ENCODE data around the gene ACADS. TPM values are rescaled to one million over a fixed set of nuclear protein-coding genes. Genes with fewer than 3 reads are reported as not detected.

ACADS gene
- polyA plus RNA-seq, 4 donors, result 16.5 to 28.6 (median 18.9) TPM

- DNase-seq (ENCODE audit: low read depth in 4 of 4, low spot score in 3 of 4), result no peak
These were observed 25.2 kb downstream of the ACADS start for GRCh38 chr12:120750806-120751205.

GRCh38 chr12:120751389-120751788, 25.8 kb downstream of the ACADS start:
- DNase-seq (ENCODE audit: low read depth in 4 of 4, low spot score in 3 of 4), result no peak

DNA sequence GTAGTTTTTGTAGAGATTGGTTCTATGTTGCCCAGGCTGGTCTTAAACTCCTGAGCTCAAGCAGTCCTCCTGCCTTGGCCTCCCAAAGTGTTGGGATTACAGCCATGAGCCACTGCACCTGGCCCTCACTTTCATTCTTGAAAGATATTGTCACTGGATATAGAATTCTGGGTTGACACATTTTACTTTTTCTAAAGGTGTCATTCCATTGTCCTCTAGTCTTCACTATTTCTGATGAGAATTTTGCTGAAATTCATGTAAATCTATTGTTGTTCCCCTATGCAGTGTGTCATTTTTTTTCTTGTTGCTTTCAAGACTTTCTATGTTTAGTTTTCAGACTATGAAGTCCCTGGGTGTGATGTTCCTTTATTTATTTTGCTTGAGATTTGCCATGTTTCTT, 29.2 kb downstream of the ACADS start:
- DNase-seq (ENCODE audit: low read depth in 4 of 4, low spot score in 3 of 4), result no peak

GRCh38 chr12:120755269-120755668, 29.6 kb downstream of the ACADS start:
- DNase-seq (ENCODE audit: low read depth in 4 of 4, low spot score in 3 of 4), result no peak

DNA sequence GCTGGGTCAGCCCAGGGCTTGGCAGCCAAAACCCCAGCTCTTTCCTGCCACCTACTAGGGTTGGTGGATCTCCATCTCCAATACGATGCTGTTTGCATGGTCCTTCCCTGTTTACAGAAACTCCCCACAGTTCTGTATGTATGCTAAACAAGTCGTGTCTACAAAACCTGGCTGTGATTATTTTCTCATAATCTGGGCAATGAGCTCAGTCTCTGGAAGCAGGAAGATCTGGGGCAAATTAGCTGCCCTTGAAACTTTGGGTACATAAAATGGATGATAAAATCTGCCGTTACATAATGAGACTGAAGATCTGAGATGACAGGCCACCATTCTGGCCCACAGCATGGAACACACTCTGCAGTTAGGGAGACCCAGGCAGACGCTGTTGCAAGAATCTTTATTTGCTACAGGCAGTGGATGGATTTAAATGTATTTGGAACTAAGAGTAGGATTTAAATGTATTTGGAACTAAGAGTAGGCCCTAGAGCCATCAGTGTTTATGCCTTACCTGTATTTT, 31.7 kb downstream of the ACADS start:
- DNase-seq (ENCODE audit: low read depth in 4 of 4, low spot score in 3 of 4), result no peak

GRCh38 chr12:120757949-120758348, 32.3 kb downstream of the ACADS start:
- no peak for DNase-seq (ENCODE audit: low read depth in 4 of 4, low spot score in 3 of 4)

GRCh38 chr12:120758798-120759590, 33.4 kb downstream of the ACADS start:
- DNase-seq (ENCODE audit: low read depth in 4 of 4, low spot score in 3 of 4), result no peak

DNA sequence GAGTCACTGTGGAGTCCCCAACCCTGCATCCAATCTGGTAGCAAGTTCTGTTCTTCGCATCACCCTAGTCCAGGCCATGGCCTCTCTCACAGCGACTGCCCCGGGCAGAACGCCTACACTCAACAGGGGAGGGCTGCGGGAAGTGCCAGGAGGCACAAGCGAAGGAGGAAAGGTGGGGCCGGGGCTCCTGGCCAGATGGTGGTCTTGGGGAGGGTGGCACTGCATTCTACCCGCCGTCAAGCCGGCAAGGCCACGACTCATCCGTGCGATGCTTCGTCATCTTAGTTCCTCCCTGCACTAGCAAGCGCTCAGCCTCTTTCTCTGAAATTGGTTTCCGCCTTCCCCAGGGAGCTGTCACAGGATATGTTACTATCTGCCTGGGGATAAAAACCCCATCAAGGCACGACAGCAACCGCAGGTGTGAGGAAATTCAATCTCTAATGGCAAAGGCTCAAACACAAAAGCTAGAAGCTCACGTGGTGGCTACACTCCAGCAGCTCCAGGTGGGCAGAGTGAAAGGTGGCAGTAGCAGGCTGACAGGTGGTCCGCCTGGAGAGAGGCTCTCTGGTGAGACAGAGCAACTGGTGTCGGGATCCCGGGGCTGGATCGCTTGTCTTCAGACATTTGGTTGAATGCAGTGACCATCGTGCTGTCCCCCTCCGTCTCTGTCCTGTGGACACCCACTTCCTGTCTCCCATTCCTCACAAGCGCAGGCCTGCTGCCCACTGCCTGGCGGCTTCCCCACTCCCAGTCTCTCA, 34.1 kb downstream of the ACADS start:
- no peak for DNase-seq (ENCODE audit: low read depth in 4 of 4, low spot score in 3 of 4)

GRCh38 chr12:120760349-120761254, 35.0 kb downstream of the ACADS start:
- no peak for DNase-seq (ENCODE audit: low read depth in 4 of 4, low spot score in 3 of 4)

GRCh38 chr12:120761519-120761934, 35.9 kb downstream of the ACADS start:
- DNase-seq (ENCODE audit: low read depth in 4 of 4, low spot score in 3 of 4), result peak; percentile 47 to 73 (median 62)

- no peak for DNase-seq (ENCODE audit: low read depth in 4 of 4, low spot score in 3 of 4)
These were observed 36.5 kb downstream of the ACADS start for GRCh38 chr12:120762086-120762485.

GRCh38 chr12:120763250-120763649, 37.6 kb downstream of the ACADS start:
- no peak for DNase-seq (ENCODE audit: low read depth in 4 of 4, low spot score in 3 of 4)

GRCh38 chr12:120764816-120765215, 39.2 kb downstream of the ACADS start:
- DNase-seq (ENCODE audit: low read depth in 4 of 4, low spot score in 3 of 4), result no peak

DNA sequence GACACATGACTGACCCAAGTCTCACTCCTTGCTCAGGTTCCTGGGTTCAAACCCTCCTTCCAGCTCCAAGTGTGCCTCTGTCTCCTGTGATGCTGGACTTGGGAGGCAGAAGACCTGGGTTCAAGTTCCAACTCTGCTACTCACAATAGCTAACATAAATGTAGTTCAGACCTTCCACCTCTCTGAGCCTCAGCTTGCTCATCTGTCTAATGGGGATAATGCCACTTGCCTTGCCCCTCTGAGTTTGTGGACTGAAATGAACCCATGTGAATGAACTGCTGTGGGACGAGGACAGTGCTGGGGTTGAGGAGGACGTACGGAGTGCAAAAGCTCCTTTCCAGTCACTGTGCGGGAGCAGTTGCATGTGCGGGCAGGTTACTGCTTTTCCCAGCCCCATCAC, 40.9 kb downstream of the ACADS start:
- no peak for DNase-seq (ENCODE audit: low read depth in 4 of 4, low spot score in 3 of 4)

DNA sequence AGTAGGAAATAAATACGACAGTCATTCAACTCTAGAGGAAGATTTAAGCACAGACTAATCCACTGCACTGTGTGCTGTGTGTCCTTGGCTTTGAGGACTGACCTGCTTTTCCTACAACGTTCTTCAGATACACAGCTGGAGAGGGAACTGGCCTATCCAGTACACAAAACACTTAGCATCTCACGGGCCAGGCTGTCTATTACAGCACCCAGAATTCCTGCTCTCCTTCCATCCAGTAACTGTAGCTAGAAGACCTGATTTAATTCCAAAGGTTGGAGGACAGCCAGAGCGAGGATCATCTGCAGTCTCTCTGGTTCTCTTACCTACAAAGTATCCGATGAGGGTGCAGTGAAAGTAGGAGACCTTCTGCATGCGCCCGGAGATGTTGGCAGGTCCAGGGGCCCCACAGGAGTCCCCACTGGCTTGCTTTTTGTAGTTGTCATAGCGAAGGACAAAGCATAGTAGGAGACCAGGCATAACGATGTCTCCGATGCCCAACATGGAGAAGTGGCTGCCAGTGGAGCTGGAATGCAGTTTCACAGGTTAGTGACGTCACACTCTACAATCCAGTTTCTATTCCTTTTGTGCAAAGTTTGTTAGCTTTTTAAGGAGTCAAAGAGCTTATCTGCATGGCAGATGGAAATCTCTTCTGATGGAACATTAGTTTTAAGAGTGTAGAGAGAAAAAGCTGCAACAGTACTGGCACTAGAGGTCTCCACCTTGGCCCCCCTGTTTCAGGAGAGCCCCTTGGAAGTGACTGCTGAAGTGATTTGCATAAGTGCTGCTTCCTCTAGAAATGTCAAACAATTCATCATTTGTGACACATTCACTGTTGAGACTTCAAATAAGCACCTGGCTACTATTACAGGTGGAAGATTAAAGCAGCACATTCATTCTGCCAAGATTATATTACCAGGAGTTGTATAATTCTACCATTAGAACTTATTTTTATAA, 41.7 kb downstream of the ACADS start:
- DNase-seq (ENCODE audit: low read depth in 4 of 4, low spot score in 3 of 4), result no peak

DNA sequence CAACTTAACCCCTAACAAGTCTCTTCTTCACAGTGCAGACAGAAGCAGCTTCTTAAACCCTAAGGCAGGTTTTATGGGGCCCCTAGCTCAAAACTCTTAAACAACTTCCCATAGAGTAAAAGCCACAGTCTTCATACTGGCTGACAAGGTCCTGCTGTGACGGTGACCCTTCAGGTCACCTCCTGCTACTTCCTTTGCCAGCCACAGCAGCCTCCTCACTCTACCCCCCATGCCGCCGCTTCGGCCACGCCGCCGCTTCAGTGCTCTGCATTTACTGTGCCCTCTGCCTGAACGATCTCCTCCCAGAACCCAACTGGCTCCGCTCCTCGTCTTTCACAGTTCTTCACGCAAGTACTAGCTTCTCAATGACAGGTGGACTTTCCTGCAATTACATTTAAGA, 45.5 kb downstream of the ACADS start:
- DNase-seq (ENCODE audit: low read depth in 4 of 4, low spot score in 3 of 4), result no peak

DNA sequence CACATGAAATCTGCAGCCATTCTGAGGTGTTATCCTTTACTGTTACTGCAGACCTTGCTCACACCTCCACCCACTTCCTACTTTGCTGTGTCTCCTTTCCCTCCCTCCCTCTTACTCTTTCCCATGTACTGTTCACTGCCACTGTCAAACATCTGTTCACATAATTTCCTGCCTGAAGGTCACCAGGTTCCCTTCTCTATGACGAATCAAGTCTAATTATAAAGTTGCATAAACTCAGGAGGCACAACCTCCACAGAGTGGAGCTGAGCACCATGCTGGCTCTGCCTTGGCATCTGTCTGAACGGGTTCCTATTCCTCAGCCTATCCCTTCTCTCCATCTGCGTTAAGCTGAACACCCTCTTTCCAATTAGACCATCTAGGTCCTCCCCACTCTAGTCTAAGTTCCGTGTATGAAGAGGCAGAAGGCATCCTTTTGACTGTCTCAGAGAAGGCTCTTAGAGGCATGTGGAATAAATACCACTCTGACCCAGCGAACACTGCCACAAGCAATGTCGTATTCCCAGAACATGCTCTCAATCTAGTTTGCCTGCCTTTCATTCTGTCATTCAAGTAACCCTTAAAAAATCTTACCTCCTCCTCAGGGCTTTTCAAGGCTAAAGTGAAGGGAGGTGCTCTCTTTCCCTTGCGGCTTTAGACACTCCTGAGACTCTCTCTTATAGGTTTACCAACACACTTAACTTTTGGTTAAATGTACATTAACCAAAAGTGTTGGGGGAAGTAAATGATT, 48.7 kb downstream of the ACADS start:
- DNase-seq (ENCODE audit: low read depth in 4 of 4, low spot score in 3 of 4), result no peak

GRCh38 chr12:120775862-120776552, 50.4 kb downstream of the ACADS start:
- no peak for DNase-seq (ENCODE audit: low read depth in 4 of 4, low spot score in 3 of 4)

All from right renal pelvis (tissue), 4 donors.